Measurements from ENCODE around the gene ZDHHC11. TPM values are rescaled to one million over a fixed set of nuclear protein-coding genes. Genes with fewer than 3 reads are reported as not detected.

ZDHHC11 gene
- total RNA-seq, 4 donors from 2014 or later = 3.4 to 23.5 (median 7.1) TPM

DNA sequence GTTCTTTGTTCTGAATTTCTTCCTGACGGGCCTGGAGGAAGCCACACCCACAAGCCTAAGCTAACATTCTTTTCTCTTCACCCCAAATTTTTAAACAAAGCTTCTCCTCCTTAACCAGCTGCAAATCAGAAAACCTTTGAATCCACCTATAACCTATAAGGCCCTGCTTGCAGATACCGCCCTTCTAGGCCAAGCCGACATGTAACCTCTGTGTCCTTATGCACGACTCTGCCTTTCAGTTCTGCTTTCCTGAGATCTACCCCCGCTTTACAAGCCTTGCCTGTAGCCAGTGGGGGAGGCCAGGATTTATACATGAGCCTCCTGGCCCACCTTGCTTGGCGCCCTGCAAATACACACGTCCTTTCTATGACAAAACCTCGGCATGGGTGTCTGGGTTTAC, 22.5 kb upstream of the ZDHHC11 start:
- no peak for DNase-seq (ENCODE audit: low spot score in 2 of 2)
- H3K4me3 ChIP-seq (ENCODE audit: low read depth, poor library complexity, severe bottlenecking) = no peak overlapping the region
- 89 to 93% methylated on average over 8 of the region's 8 CpGs for WGBS, 2 donors
- TF ChIP-seq, protein P1, sequence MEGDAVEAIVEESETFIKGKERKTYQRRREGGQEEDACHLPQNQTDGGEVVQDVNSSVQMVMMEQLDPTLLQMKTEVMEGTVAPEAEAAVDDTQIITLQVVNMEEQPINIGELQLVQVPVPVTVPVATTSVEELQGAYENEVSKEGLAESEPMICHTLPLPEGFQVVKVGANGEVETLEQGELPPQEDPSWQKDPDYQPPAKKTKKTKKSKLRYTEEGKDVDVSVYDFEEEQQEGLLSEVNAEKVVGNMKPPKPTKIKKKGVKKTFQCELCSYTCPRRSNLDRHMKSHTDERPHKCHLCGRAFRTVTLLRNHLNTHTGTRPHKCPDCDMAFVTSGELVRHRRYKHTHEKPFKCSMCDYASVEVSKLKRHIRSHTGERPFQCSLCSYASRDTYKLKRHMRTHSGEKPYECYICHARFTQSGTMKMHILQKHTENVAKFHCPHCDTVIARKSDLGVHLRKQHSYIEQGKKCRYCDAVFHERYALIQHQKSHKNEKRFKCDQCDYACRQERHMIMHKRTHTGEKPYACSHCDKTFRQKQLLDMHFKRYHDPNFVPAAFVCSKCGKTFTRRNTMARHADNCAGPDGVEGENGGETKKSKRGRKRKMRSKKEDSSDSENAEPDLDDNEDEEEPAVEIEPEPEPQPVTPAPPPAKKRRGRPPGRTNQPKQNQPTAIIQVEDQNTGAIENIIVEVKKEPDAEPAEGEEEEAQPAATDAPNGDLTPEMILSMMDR (IDR thresholded peaks at IDR 0.05) = no peak
- no peak for TF ChIP-seq POLR2A (IDR thresholded peaks at IDR 0.05)
- intact Hi-C loops (cut with DNase I; ENCODE audit: low total_unique reads) = no loop called here

DNA sequence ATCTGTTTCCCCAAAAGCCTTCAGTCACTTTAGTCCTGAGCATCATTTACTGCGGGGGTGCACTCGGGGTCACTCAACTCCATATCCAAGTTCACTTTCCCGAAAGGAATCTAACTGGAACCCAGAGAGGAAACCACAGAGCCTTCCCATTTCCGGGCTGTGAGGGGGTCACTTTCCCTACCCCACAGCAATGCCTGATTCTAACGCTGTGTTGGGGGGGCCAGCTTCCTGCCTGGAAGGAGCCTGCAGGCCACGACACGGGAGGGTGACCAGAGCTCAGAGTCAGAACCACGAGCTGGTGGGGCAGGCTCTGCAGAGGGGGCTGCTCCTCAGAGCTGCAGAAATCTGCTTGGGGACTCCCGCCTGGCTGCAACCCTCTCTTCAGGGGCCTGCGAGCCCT, 21.5 kb upstream of the ZDHHC11 start:
- TF ChIP-seq, protein P1 (IDR thresholded peaks at IDR 0.05) = no peak
- no peak for TF ChIP-seq POLR2A (IDR thresholded peaks at IDR 0.05)
- WGBS, 2 donors = 82 to 86% methylated on average over 10 of the region's 10 CpGs
- no peak for DNase-seq (ENCODE audit: low spot score in 2 of 2)
- intact Hi-C loops (cut with DNase I; ENCODE audit: low total_unique reads) = no loop called here
- no peak overlapping the region for H3K4me3 ChIP-seq (ENCODE audit: low read depth, poor library complexity, severe bottlenecking)

DNA sequence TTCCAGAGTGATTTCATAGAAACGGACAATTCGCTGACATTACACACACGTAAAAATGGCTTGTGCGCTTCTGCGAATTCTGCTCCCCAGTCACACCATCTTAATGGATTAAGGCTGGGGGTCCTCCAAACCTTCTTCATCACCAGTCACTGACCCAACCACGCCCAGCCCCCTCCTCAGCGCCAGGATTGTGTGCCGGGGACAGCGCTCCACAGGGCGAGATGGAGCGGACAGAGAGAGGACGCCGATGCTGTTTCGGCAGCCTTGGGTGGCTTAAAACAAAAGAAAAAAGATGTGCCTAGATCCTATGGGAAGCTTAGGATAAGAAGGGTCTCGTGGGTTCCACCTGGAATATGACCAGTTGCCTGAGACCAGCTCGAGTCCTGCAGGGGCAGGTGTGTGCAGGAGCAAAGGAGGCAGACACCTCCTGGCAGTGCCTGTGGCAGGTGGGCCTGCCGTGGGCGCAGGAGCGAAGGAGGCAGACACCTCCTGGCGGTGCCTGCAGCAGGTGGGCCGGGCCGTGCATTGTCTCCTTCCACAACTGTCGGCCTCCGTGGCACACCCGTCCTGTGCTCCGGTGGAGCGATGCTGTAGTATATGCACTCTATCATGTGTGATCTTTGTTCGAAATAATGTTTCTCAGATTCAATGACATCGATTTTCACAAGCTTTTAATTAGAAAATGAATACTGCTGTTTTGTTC, 21.0 kb upstream of the ZDHHC11 start:
- intact Hi-C loops (cut with DNase I; ENCODE audit: low total_unique reads) = no loop called here
- no peak for TF ChIP-seq POLR2A (IDR thresholded peaks at IDR 0.05)
- TF ChIP-seq, protein P1 (IDR thresholded peaks at IDR 0.05) = no peak
- H3K4me3 ChIP-seq (ENCODE audit: low read depth, poor library complexity, severe bottlenecking) = no peak overlapping the region
- DNase-seq (ENCODE audit: low spot score in 2 of 2) = no peak
- WGBS, 2 donors = 92 to 95% methylated on average over 29 of the region's 29 CpGs

DNA sequence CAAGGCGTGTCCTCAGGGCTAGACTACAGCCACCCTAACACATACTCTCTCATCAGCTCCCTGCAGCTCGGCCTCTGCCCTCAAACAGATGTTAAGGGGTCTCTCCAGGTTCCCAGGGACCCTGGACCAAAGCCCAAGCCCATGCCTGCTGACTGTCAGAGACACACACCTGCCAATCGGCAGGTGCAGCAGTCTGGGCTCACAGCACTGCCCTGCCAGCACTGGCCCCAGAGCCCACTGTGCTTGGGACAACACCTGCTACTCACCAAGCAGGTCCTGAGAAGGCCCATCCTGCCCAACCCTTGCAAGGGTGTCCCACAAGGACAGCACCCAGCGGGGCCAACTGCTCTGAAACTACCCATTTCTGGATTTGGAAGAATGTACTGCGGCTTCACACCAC, 20.2 kb upstream of the ZDHHC11 start:
- 100% methylated on average over 5 of the region's 5 CpGs for WGBS, 2 donors
- intact Hi-C loops (cut with DNase I; ENCODE audit: low total_unique reads) = no loop called here
- TF ChIP-seq, protein P1 (IDR thresholded peaks at IDR 0.05) = no peak
- no peak for TF ChIP-seq POLR2A (IDR thresholded peaks at IDR 0.05)
- no peak for DNase-seq (ENCODE audit: low spot score in 2 of 2)
- no peak overlapping the region for H3K4me3 ChIP-seq (ENCODE audit: low read depth, poor library complexity, severe bottlenecking)

DNA sequence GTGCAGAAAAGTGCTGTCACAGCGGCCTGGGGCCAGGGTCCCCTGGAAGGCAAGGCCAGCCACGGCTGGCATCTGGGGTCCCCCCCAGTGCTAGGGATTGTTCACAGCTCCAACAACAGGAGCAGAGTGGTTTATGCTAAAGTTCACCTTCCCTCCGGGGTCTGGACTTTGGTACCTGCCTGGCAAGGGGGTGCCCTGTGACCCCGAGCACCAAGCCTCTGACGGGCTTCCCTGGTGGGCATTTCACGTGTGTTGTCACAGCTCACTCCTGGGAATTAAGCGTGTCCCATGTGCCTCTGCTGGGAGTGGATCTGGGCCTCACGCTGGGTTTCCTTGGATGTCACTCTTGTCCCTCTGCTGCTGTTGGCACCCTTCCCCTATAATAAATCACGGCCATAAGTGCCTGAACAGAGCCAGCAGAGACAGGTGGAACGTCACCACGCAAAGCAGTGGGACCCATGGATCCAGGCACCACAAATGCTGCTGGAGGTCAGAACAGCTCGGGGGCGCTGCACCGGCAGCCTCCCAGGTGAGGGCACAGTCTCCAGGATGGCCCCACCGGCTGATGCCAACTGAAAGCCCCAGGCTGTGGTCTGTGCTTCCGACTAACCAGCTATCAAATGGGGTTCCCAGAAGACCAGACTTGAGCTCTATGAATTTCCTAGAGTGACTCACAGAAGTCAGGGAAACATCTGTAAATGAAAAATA, 17.8 kb upstream of the ZDHHC11 start:
- no peak for DNase-seq (ENCODE audit: low spot score in 2 of 2)
- intact Hi-C loops (cut with DNase I; ENCODE audit: low total_unique reads) = no loop called here
- TF ChIP-seq POLR2A (IDR thresholded peaks at IDR 0.05) = no peak
- TF ChIP-seq, protein P1 (IDR thresholded peaks at IDR 0.05) = no peak
- WGBS, 2 donors = 95% methylated on average over 12 to 16 of the region's 16 CpGs
- H3K4me3 ChIP-seq (ENCODE audit: low read depth, poor library complexity, severe bottlenecking) = no peak overlapping the region
